Testis (tissue), 3 donors: Measurements from ENCODE around the gene RPS6KL1. TPM values are rescaled to one million over a fixed set of nuclear protein-coding genes. Genes with fewer than 3 reads are reported as not detected.

ENCODE experiments used
- DNase-seq: peaks from one replicate; pipeline ENCODE4 v3.0.0-alpha.2; 2019
- H3K27ac ChIP-seq, 2 donors: fragments of 200-600 bp; sonication (generic); one replicate each; pipeline ENCODE4 v1.5.1; 2019
- H3K27me3 ChIP-seq: fragments of 200-600 bp; sonication (generic); one replicate; pipeline ENCODE4 v1.5.1; 2019
- H3K36me3 ChIP-seq: fragments of 200-600 bp; sonication (generic); one replicate; pipeline ENCODE4 v1.5.1; 2017; ENCODE audit warnings: low read depth; ENCODE audit errors: missing control alignments
- H3K4me1 ChIP-seq: fragments of 200-600 bp; sonication (generic); one replicate; pipeline ENCODE4 v1.5.1; 2019
- H3K4me3 ChIP-seq, 2 donors: fragments of 200-600 bp; sonication (generic); one replicate each; pipeline ENCODE4 v1.5.1; 2017 to 2019
- H3K9me3 ChIP-seq: fragments of 200-600 bp; sonication (generic); one replicate; pipeline ENCODE4 v1.5.1; 2017
- CTCF ChIP-seq, 3 experiments: fragments of 450-650 bp in 2 of 3; fragments of 200-600 bp in 1 of 3; sonication (generic) in 1 of 3; IDR thresholded peaks; one replicate each; pipeline ENCODE4 v1.5.1; 2016 to 2019; ENCODE audit warnings: antibody characterized with exemption in 3 of 3, mild to moderate bottlenecking in 2 of 3, moderate library complexity in 1 of 3
- POLR2A ChIP-seq: fragments of 450-650 bp; IDR thresholded peaks from one replicate; pipeline ENCODE4 v1.6.1; 2017; ENCODE audit warnings: antibody characterized with exemption, mild to moderate bottlenecking, moderate library complexity
- WGBS, 2 donors: methylation state at CpG; one replicate each; pipeline ENCODE4 v1.1.5; 2018; 5-methylcytosine and 5-hydroxymethylcytosine counted together
- intact Hi-C: fragments of 100-400 bp; cut with DNase I; formaldehyde crosslinking; loops from one replicate; pipeline ENCODE4 v1.15.1; 2023; ENCODE audit warnings: low total_unique reads
- polyA plus RNA-seq: library from polyadenylated mRNA; stranded (reverse); fragments of 350-450 nt; fragmentation: Illumina TruSeq; extraction: RNeasy Lipid Tissue Mini Kit (QIAGEN cat#74804); gene quantifications from one replicate; pipeline ENCODE4 v1.2.3, GENCODE V29; 2014; ENCODE audit warnings: low read depth, low replicate concordance; ENCODE audit not compliant: insufficient read depth
- total RNA-seq, 2 donors: library from RNA; depleted of rRNA; stranded (reverse); fragments of >200 nt; gene quantifications; one replicate each; pipeline ENCODE4 v1.2.3, GENCODE V29; 2016

RPS6KL1 gene
- total and polyA plus RNA-seq, 3 donors from 2014 or later: 22.5 to 41.8 (median 22.9) TPM

- DNase-seq: no peak
- 78 to 86% methylated on average over 3 to 5 of the region's 5 CpGs for WGBS, 2 donors
- intact Hi-C loops: no loop called here
- no peaks in the 10 kb centered on the region for H3K9me3 ChIP-seq
- no peak overlapping the region for H3K27ac ChIP-seq
- H3K36me3 ChIP-seq: no peaks in the 10 kb centered on the region
- H3K4me3 ChIP-seq: no peak overlapping the region
- H3K4me1 ChIP-seq: no peaks in the 10 kb centered on the region
- TF ChIP-seq CTCF (IDR thresholded peaks at IDR 0.05): no peak
- no peak for TF ChIP-seq POLR2A
- H3K27me3 ChIP-seq: no peaks in the 10 kb centered on the region
These were observed 24.4 kb downstream of the RPS6KL1 start for GRCh38 chr14:74898694-74899093.

GRCh38 chr14:74898083-74898482 lies 25.0 kb downstream of the RPS6KL1 start:
- no peak overlapping the region for H3K27ac ChIP-seq
- no peak for DNase-seq
- no peak overlapping the region for H3K4me3 ChIP-seq
- intact Hi-C loops: no loop called here
- H3K4me1 ChIP-seq: no peaks in the 10 kb centered on the region
- 91 to 97% methylated on average over 2 of the region's 2 CpGs for WGBS, 2 donors
- no peak for TF ChIP-seq POLR2A
- TF ChIP-seq CTCF (IDR thresholded peaks at IDR 0.05): no peak
- H3K27me3 ChIP-seq: no peaks in the 10 kb centered on the region
- H3K36me3 ChIP-seq: no peaks in the 10 kb centered on the region
- H3K9me3 ChIP-seq: no peaks in the 10 kb centered on the region

- no peak for TF ChIP-seq POLR2A
- no peak for TF ChIP-seq CTCF (IDR thresholded peaks at IDR 0.05)
- no peaks in the 10 kb centered on the region for H3K36me3 ChIP-seq
- H3K27ac ChIP-seq: no peak overlapping the region
- no peaks in the 10 kb centered on the region for H3K4me1 ChIP-seq
- no peak for DNase-seq
- H3K27me3 ChIP-seq: no peaks in the 10 kb centered on the region
- intact Hi-C loops: no loop called here
- 73 to 77% methylated on average over 4 of the region's 4 CpGs for WGBS, 2 donors
- no peaks in the 10 kb centered on the region for H3K9me3 ChIP-seq
- no peak overlapping the region for H3K4me3 ChIP-seq
These were observed 25.4 kb downstream of the RPS6KL1 start for GRCh38 chr14:74897642-74898041.

- 93 to 97% methylated on average over 3 of the region's 3 CpGs for WGBS, 2 donors
- no peaks in the 10 kb centered on the region for H3K9me3 ChIP-seq
- intact Hi-C loops: no loop called here
- H3K4me1 ChIP-seq: no peaks in the 10 kb centered on the region
- H3K36me3 ChIP-seq: no peaks in the 10 kb centered on the region
- H3K27me3 ChIP-seq: no peaks in the 10 kb centered on the region
- H3K4me3 ChIP-seq: no peak overlapping the region
- TF ChIP-seq POLR2A (no peak), CTCF (IDR thresholded peaks at IDR 0.05) (no peak)
- no peak overlapping the region for H3K27ac ChIP-seq
- no peak for DNase-seq
These were observed 26.7 kb downstream of the RPS6KL1 start for GRCh38 chr14:74896400-74896799.

- Histone ChIP-seq H3K4me3 (no peak overlapping the region), H3K27ac (no peak overlapping the region), H3K9me3 (no peaks in the 10 kb centered on the region), H3K27me3 (no peaks in the 10 kb centered on the region), H3K36me3 (no peaks in the 10 kb centered on the region), H3K4me1 (no peaks in the 10 kb centered on the region)
- no peak for DNase-seq
- intact Hi-C loops: no loop called here
- WGBS, 2 donors: 60 to 86% methylated on average over 3 to 4 of the region's 4 CpGs
- TF ChIP-seq CTCF (IDR thresholded peaks at IDR 0.05): no peak
- TF ChIP-seq POLR2A: no peak
These were observed 29.4 kb downstream of the RPS6KL1 start for GRCh38 chr14:74893614-74894091.
